B cell (primary cell): ENCODE results near the gene FADS2. TPM values are rescaled to one million over a fixed set of nuclear protein-coding genes. Genes with fewer than 3 reads are reported as not detected.

Experiments used
- ATAC-seq: fragments of 200-7000 bp; cut with Tn5 transposase; one replicate; pipeline ENCODE4 v1.10.0; 2021; ENCODE audit warnings: low read depth, mild to moderate bottlenecking, moderate number of reproducible peaks, moderate library complexity
- CTCF ChIA-PET: fragments of 350-600 bp; sonication (Branson Sonifier 250); formaldehyde crosslinking; loops from one replicate; lab custom pipeline; 2021; ENCODE audit warnings: antibody characterized with exemption, inconsistent platforms; lab: Charles Lee
- POLR2A ChIA-PET: fragments of 350-600 bp; sonication (Branson Sonifier 250); formaldehyde crosslinking; loops from one replicate; lab custom pipeline; 2021; ENCODE audit warnings: antibody characterized with exemption; lab: Charles Lee
- DNase-seq: peaks from one replicate; pipeline ENCODE4 v3.0.0; 2013
- H2AFZ ChIP-seq: 2 replicates; pipeline ENCODE4 v1.6.1; 2012; ENCODE audit warnings: mild to moderate bottlenecking, low read depth, low read length; ENCODE audit not compliant: insufficient read depth, poor library complexity, severe bottlenecking
- H3K27ac ChIP-seq, 2 donors: 1 replicate in 1 of 2; 2 replicates in 1 of 2; pipeline ENCODE4 v1.5.1; 2012 to 2013; ENCODE audit warnings: low read length in 2 of 2, mild to moderate bottlenecking in 2 of 2, moderate library complexity in 1 of 2
- H3K27me3 ChIP-seq, 4 experiments: fragments of 200-600 bp in 1 of 4; sonication (generic) in 1 of 4; replicated peaks in 1 of 4; 1 replicate in 2 of 4; 2 replicates in 2 of 4; pipeline versions ENCODE4 v1.6.1 to v1.7.0; 2013 to 2016; ENCODE audit warnings: low read length in 3 of 4, mild to moderate bottlenecking in 2 of 4, mixed read lengths in 1 of 4, moderate library complexity in 1 of 4; ENCODE audit not compliant: insufficient read depth in 4 of 4, control insufficient read depth in 3 of 4; ENCODE audit errors: control extremely low read depth in 1 of 4
- H3K36me3 ChIP-seq, 2 experiments: replicated peaks in 1 of 2; 1 replicate in 1 of 2; 2 replicates in 1 of 2; pipeline versions ENCODE4 v1.6.1 to v1.7.1; 2013; ENCODE audit warnings: low read length in 1 of 2; ENCODE audit not compliant: insufficient read depth in 2 of 2, control insufficient read depth in 1 of 2; ENCODE audit errors: control extremely low read depth in 1 of 2, extremely low read depth in 1 of 2
- H3K4me1 ChIP-seq, 2 donors: fragments of 200-600 bp in 1 of 2; sonication (generic) in 1 of 2; 1 replicate in 1 of 2; 2 replicates in 1 of 2; pipeline versions ENCODE4 v1.5.1 to v1.6.1; 2013 to 2017; ENCODE audit warnings: low read length in 2 of 2; ENCODE audit not compliant: control insufficient read depth in 2 of 2, insufficient read depth in 2 of 2
- H3K4me2 ChIP-seq: replicated peaks from 2 replicates; pipeline ENCODE3; 2012; ENCODE audit warnings: mild to moderate bottlenecking, low read depth, low read length; ENCODE audit not compliant: poor library complexity, severe bottlenecking
- H3K4me3 ChIP-seq, 5 experiments: fragments of 200-600 bp in 1 of 5; sonication (generic) in 1 of 5; 1 replicate in 3 of 5; 2 replicates in 2 of 5; pipeline versions ENCODE4 v1.5.1 to v1.7.0; 2011 to 2016; ENCODE audit warnings: low read length in 4 of 5, mild to moderate bottlenecking in 4 of 5, low read depth in 2 of 5, control low read depth in 1 of 5, moderate library complexity in 1 of 5; ENCODE audit not compliant: insufficient read depth in 1 of 5; ENCODE audit errors: control extremely low read depth in 1 of 5, extremely low read depth in 1 of 5
- H3K79me2 ChIP-seq: fragments of 200-600 bp; sonication (generic); one replicate; pipeline ENCODE4 v1.6.0; 2016; ENCODE audit warnings: low read length; ENCODE audit not compliant: control insufficient read depth, insufficient read depth
- H3K9ac ChIP-seq: fragments of 200-600 bp; sonication (generic); 2 replicates; pipeline ENCODE4 v1.6.1; 2017; ENCODE audit warnings: mild to moderate bottlenecking, low read length, moderate library complexity
- H3K9me3 ChIP-seq, 3 donors: one replicate each; pipeline versions ENCODE4 v1.6.1 to v1.7.1; 2013; ENCODE audit warnings: low read length in 2 of 3; ENCODE audit not compliant: control insufficient read depth in 2 of 3, insufficient read depth in 1 of 3; ENCODE audit errors: control extremely low read depth in 1 of 3
- H4K20me1 ChIP-seq: 2 replicates; pipeline ENCODE4 v1.6.0; 2012; ENCODE audit warnings: mild to moderate bottlenecking, low read length; ENCODE audit not compliant: insufficient read depth, control insufficient read depth, poor library complexity, severe bottlenecking
- H3K27ac Mint-ChIP-seq: one replicate; pipeline ENCODE4 v1.8.0; 2021; ENCODE audit warnings: mixed read lengths
- H3K27me3 Mint-ChIP-seq: one replicate; pipeline ENCODE4 v1.8.0; 2021; ENCODE audit warnings: mixed read lengths
- H3K4me1 Mint-ChIP-seq: one replicate; pipeline ENCODE4 v1.8.0; 2021; ENCODE audit warnings: mixed read lengths
- H3K4me3 Mint-ChIP-seq: one replicate; pipeline ENCODE4 v1.8.0; 2021; ENCODE audit warnings: mixed read lengths
- H3K9me3 Mint-ChIP-seq: one replicate; pipeline ENCODE4 v1.8.0; 2022; ENCODE audit warnings: mixed read lengths; ENCODE audit not compliant: insufficient read depth
- CTCF ChIP-seq: fragments of 200-600 bp; IDR thresholded peaks from one replicate; pipeline ENCODE4 v1.8.0; 2022; ENCODE audit warnings: antibody characterized with exemption, mild to moderate bottlenecking
- EZH2 ChIP-seq: IDR thresholded peaks from 2 replicates; pipeline ENCODE4 v1.6.1; 2012; ENCODE audit warnings: borderline replicate concordance, low read depth, mild to moderate bottlenecking, moderate library complexity, low read length; ENCODE audit not compliant: insufficient read depth, poor library complexity, severe bottlenecking
- WGBS: methylation state at CpG from one replicate; pipeline ENCODE4 v1.1.5; 2013; ENCODE audit warnings: missing lambda C conversion rate; ENCODE audit not compliant: insufficient coverage; 5-methylcytosine and 5-hydroxymethylcytosine counted together
- intact Hi-C: fragments of 100-400 bp; cut with micrococcal nuclease; formaldehyde crosslinking; loops from one replicate; pipeline ENCODE4 v1.10.0; 2022
- polyA plus RNA-seq: library from polyadenylated mRNA; depleted of rRNA; stranded (reverse); fragments of >200 nt; gene quantifications from 2 replicates; pipeline ENCODE4 v1.2.3, GENCODE V29; 2012
- total RNA-seq, 2 donors: library from RNA; stranded (reverse); fragments of 120-200 nt in 1 of 2; gene quantifications; 1 replicate in 1 of 2; 2 replicates in 1 of 2; pipeline versions ENCODE4 v1.2.3 to v1.2.4, GENCODE V29; 2013 to 2022

Gene FADS2
- total and polyA plus RNA-seq, 2 donors (not counting 1 experiment from before 2014, with no cell fraction given): 1.5 to 5.9 TPM

DNA sequence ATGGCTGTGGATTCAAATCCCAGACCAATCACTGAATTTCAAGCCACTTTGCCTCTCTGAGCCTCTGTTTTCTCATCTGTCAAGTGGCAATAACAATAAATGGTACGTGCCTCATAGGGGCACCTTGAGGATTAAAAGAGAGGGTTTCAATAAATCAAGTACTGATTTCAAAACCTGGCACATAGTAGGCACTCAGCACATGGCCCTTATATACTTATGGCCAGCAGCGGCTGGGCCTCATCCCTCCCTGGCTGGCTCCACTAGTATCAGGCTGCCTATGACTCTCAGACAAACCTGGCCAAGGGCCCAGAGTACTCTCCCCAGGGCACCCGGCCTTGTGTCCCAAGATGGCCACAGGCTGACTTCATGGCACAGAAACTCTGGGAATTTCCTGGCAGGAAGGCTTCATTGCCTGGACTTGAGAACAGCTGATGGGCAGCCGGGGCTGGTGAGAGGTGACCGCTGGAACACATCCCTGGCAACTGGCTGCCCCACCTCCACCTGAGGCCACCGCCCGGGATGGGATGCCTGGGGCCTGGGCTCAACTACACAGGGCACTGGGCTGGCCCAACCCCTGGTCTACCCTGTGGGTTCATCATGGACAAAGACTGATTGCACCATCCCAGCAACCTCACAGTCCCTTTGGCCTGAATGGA lies 59.9 kb downstream of the FADS2 start:
- Mint-ChIP-seq H3K27me3 (no peaks in the 10 kb centered on the region), H3K4me1 (peaks cover 42% of the 10 kb centered on the region), H3K4me3 (no peak overlapping the region), H3K27ac (no peak overlapping the region), H3K9me3 (no peaks in the 10 kb centered on the region)
- Histone ChIP-seq H3K4me2 (no peak overlapping the region), H3K9me3 (peaks cover 0 to 7% (median 0%) of the 10 kb centered on the region in 3 donors), H3K36me3 (no peaks in the 10 kb centered on the region), H3K4me1 (peaks cover 18 to 45% of the 10 kb centered on the region in 2 donors), H2AFZ (no peak overlapping the region), H3K79me2 (peaks cover 60% of the 10 kb centered on the region), H4K20me1 (peaks cover 40% of the 10 kb centered on the region), H3K9ac (no peak overlapping the region), H3K27ac (no peak overlapping the region), H3K4me3 (no peak overlapping the region), H3K27me3 (no peaks in the 10 kb centered on the region)
- ChIA-PET CTCF (interaction anchor here (1.6 to 2.7 kb wide), 3 partner anchors 11 to 220 kb away, joined by 6 to 17 read pairs (median 7); no protein-coding TSS in a partner anchor), POLR2A (interaction anchor here (0.6 kb wide), 1 partner anchor 94 kb away, joined by 9 read pairs; no protein-coding TSS in a partner anchor)
- ATAC-seq (no peak), DNase-seq (no peak)
- 100% methylated on average over 6 of the region's 7 CpGs for WGBS
- intact Hi-C loops: no loop called here
- no peak for TF ChIP-seq CTCF

DNA sequence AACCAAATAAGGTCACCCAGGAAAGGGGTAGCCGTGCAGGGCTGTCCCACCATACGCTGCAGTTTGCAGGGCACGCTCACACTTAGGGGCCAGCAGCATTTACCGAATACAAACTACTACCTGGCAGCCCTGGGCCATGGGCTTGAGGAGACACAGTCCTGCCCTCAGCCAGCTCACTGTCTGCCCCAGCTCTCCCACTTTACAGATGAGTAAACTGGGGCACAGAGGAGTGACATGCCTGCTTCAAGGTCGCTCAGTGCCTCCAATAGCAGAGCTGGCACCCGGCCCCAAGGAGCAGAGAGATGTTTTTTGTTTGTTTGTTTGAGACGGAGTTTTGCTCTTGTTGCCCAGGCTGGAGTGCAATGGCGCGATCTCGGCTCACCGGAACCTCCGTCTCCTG lies 60.5 kb downstream of the FADS2 start:
- Histone ChIP-seq H3K9me3 (peaks cover 0 to 7% (median 0%) of the 10 kb centered on the region in 3 donors), H3K4me2 (no peak overlapping the region), H3K4me1 (peaks cover 18 to 41% of the 10 kb centered on the region in 2 donors), H3K4me3 (no peak overlapping the region), H3K9ac (no peak overlapping the region), H3K36me3 (no peaks in the 10 kb centered on the region), H2AFZ (no peak overlapping the region), H3K79me2 (peaks cover 60% of the 10 kb centered on the region), H3K27ac (no peak overlapping the region), H3K27me3 (no peaks in the 10 kb centered on the region), H4K20me1 (peaks cover 40% of the 10 kb centered on the region)
- H3K4me3 Mint-ChIP-seq: peak overlapping the region; percentile 26
- ATAC-seq: no peak
- 87% methylated on average over 8 of the region's 12 CpGs for WGBS
- CTCF ChIA-PET: interaction anchor here (1.1 to 2.7 kb wide), 4 partner anchors 10 to 193 kb away, joined by 4 to 17 read pairs (median 6); no protein-coding TSS in a partner anchor
- no peak for TF ChIP-seq EZH2
- TF ChIP-seq CTCF: no peak
- DNase-seq: no peak
- peaks cover 37% of the 10 kb centered on the region for H3K4me1 Mint-ChIP-seq
- no peak overlapping the region for H3K27ac Mint-ChIP-seq
- no peaks in the 10 kb centered on the region for H3K27me3 Mint-ChIP-seq
- POLR2A ChIA-PET: interaction anchor here (0.6 kb wide), 1 partner anchor 94 kb away, joined by 9 read pairs; no protein-coding TSS in a partner anchor
- no peaks in the 10 kb centered on the region for H3K9me3 Mint-ChIP-seq
- intact Hi-C loops: no loop called here
